ENCODE results near the gene ARFIP1.
"Not testable (repeated sequence)": the region's sequence is repeated elsewhere in the genome, so short reads cannot be mapped to it uniquely, and the experiment has no call there.

The ARFIP1 gene

GRCh38 chr4:152847376-152847775 lies 67.6 kb downstream of the ARFIP1 start:
- DNase-seq: no peak

- no peak for DNase-seq
These were observed 68.8 kb downstream of the ARFIP1 start for GRCh38 chr4:152848508-152848907.

GRCh38 chr4:152849350-152849749 lies 69.6 kb downstream of the ARFIP1 start:
- no peak for DNase-seq

GRCh38 chr4:152850377-152850776 lies 70.6 kb downstream of the ARFIP1 start:
- DNase-seq: peak; percentile 28

- DNase-seq: no peak
These were observed 71.5 kb downstream of the ARFIP1 start for GRCh38 chr4:152851226-152851625.

- DNase-seq: no peak
These were observed 73.5 kb downstream of the ARFIP1 start for GRCh38 chr4:152853293-152853692.

- not testable (repeated sequence) for DNase-seq
These were observed 74.3 kb downstream of the ARFIP1 start for GRCh38 chr4:152854016-152854415.

GRCh38 chr4:152856960-152857359 lies 77.2 kb downstream of the ARFIP1 start:
- no peak for DNase-seq

GRCh38 chr4:152858934-152859333 lies 79.2 kb downstream of the ARFIP1 start:
- DNase-seq: no peak

GRCh38 chr4:152860046-152860445 lies 80.3 kb downstream of the ARFIP1 start:
- DNase-seq: no peak

GRCh38 chr4:152862608-152863007 lies 82.9 kb downstream of the ARFIP1 start:
- DNase-seq: no peak

GRCh38 chr4:152864361-152864760 lies 84.6 kb downstream of the ARFIP1 start:
- DNase-seq: no peak

- not testable (repeated sequence) for DNase-seq
These were observed 86.8 kb downstream of the ARFIP1 start for GRCh38 chr4:152866432-152866993.

- no peak for DNase-seq
These were observed 90.9 kb downstream of the ARFIP1 start for GRCh38 chr4:152870606-152871005.

GRCh38 chr4:152875261-152875660 lies 95.5 kb downstream of the ARFIP1 start:
- no peak for DNase-seq

- no peak for DNase-seq
These were observed 98.1 kb downstream of the ARFIP1 start for GRCh38 chr4:152877868-152878267.

GRCh38 chr4:152880263-152880662 lies 100.5 kb downstream of the ARFIP1 start:
- DNase-seq: no peak

GRCh38 chr4:152881974-152882373 lies 102.2 kb downstream of the ARFIP1 start:
- DNase-seq: no peak

- no peak for DNase-seq
These were observed 105.4 kb downstream of the ARFIP1 start for GRCh38 chr4:152885185-152885584.

- DNase-seq: no peak
These were observed 106.4 kb downstream of the ARFIP1 start for GRCh38 chr4:152886201-152886600.

GRCh38 chr4:152887981-152888380 lies 108.2 kb downstream of the ARFIP1 start:
- no peak for DNase-seq

- DNase-seq: no peak
These were observed 113.2 kb downstream of the ARFIP1 start for GRCh38 chr4:152892974-152893373.

GRCh38 chr4:152894673-152895072 lies 114.9 kb downstream of the ARFIP1 start:
- DNase-seq: no peak

GRCh38 chr4:152896811-152897210 lies 117.1 kb downstream of the ARFIP1 start:
- DNase-seq: no peak

GRCh38 chr4:152898133-152898532 lies 118.4 kb downstream of the ARFIP1 start:
- DNase-seq: not testable (repeated sequence)

- DNase-seq: no peak
These were observed 118.9 kb downstream of the ARFIP1 start for GRCh38 chr4:152898606-152899005.

Data from femur (tissue), 1 donor.